Measurements from ENCODE around the gene RRAGB.
"Not testable (repeated sequence)": the region's sequence is repeated elsewhere in the genome, so short reads cannot be mapped to it uniquely, and the experiment has no call there.

The RRAGB gene

DNA sequence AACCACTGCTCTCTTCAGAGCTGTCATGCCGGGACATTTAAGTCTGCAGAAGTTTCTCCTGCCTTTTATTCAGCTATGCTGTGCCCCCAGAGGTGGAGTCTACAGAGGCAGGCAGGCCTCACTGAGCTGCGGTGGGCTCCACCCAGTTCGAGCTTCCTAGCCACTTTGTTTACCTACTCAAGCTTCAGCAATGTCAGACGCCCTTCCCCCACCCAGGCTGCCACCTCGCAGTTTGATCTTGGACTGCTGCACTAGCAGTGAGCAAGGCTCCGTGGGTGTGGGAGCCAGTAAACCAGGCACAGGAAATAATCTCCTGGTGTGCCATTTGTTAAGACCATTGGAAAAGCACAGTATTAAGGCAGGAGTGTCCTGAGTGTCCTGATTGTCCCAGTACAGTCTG lies 56.9 kb downstream of the RRAGB start:
- not testable (repeated sequence) for DNase-seq

DNA sequence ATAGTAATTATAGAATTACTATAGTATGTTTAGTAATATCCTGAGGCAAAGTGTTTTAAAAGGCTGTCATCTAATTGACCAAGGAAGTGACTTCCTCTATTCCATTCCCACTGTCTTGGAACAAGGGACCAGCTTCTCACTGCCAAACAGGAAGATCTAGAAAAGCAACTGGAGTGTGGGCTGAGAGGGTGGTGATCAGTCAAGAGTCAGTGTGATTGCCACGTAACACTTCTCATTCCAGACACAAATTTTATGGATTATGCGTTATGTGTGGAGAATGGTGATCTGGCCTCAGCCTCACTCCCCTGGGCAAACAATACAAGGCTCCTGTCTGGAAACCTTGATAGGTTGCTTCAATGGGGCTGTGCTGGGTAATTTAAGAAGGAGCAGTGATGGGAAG lies 60.0 kb downstream of the RRAGB start:
- no peak for DNase-seq

DNA sequence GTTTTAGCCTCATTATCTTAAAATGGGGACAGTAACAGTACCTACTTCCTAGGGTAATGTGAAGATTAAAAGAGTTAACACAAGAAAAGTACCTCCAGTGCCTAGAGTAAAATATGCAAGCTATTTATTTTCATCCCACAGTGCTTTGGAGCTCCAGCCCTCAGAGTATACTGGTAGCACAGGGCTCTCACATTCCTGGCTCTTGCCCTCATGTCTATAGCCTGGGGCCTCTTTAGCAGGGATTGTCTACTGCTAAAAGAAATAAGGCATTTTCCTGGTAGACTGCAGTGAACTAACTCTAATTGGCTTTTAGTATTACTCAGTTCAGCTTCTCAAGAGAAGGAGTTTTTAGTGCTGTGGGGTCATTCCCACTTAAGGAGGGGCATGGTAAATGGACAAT lies 60.8 kb downstream of the RRAGB start:
- peak; percentile 7 for DNase-seq

GRCh38 chrX:55783723-55784122 lies 66.2 kb downstream of the RRAGB start:
- DNase-seq, result no peak

GRCh38 chrX:55787063-55787462 lies 69.5 kb downstream of the RRAGB start:
- no peak for DNase-seq

DNA sequence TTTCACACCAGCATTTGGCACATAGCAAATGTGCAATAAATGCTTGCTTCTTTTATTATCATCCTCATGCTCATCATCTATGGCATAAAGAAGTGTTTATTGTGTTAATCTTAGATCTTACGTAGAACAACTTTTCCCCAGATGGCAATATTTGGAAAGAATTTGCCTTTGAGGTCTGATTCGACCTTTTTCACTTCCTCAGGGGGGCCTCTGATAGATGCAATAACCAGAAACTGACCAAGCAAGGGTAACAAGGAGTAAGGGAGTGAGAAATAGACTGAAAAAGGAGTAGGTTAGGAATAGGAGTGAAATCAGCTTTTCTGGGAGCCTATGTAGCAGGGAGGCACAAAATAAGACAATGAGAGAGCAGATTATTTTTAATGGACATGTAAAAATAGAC lies 70.2 kb downstream of the RRAGB start:
- DNase-seq, result no peak

- no peak for DNase-seq
Measured at GRCh38 chrX:55794405-55794804, 76.9 kb downstream of the RRAGB start.

GRCh38 chrX:55796496-55796895 lies 78.9 kb downstream of the RRAGB start:
- DNase-seq, result no peak

DNA sequence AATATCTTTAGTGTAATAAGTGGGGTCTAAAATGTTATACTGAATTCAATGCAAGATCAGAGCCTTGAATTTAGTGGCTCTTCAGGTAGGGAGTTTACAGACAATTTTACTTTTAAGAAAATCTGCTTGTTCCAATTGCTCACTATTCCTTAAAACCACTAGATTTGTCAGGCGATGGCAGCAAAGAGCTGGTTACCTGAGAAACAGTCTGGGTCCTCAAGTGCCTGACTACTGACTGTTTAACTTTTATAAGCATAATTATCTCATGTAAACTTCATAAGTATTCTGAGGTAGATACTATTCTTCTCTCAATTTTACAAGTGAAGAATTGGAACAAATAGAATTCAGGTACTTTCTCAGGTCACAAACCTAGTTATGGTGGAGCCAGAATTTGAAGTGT lies 84.3 kb downstream of the RRAGB start:
- no peak for DNase-seq

Data from amniotic stem cell (primary cell).